Caco-2 (cell line): Measurements from ENCODE around the gene FUOM. TPM values are rescaled to one million over a fixed set of nuclear protein-coding genes. Genes with fewer than 3 reads are reported as not detected.

Experiments used
- BruUV-seq: library from RNA; stranded (reverse); fragments of 400-500 nt; replicated peaks from 2 replicates; lab custom pipeline; 2021; lab: Mats Ljungman, UMichigan
- CTCF ChIA-PET: fragments of 300-600 bp; sonication (Branson Sonifier 250); formaldehyde crosslinking; loops from one replicate; lab custom pipeline; 2022; ENCODE audit warnings: antibody characterized with exemption; lab: Charles Lee
- POLR2A ChIA-PET: fragments of 300-600 bp; sonication (Branson Sonifier 250); formaldehyde crosslinking; loops from one replicate; lab custom pipeline; 2022; ENCODE audit warnings: antibody characterized with exemption; lab: Charles Lee
- DNase-seq, 2 experiments: peaks; one replicate each; pipeline versions ENCODE4 v3.0.0 to v3.0.0-alpha.2; 2020 to 2022
- H3K27me3 ChIP-seq: replicated peaks from 2 replicates; pipeline ENCODE4 v1.6.0; 2011; ENCODE audit warnings: low read length; ENCODE audit not compliant: control insufficient read depth, insufficient read depth
- H3K36me3 ChIP-seq: 2 replicates; pipeline ENCODE4 v1.5.1; 2011; ENCODE audit warnings: low read length; ENCODE audit not compliant: control insufficient read depth, insufficient read depth
- H3K4me1 ChIP-seq: fragments of 250-450 bp; sonication (Bioruptor Pico); 2 replicates; pipeline ENCODE4 v1.5.1; 2020; ENCODE audit warnings: mild to moderate bottlenecking
- H3K4me3 ChIP-seq: 2 replicates; pipeline ENCODE4 v1.5.1; 2011; ENCODE audit warnings: low read depth, mild to moderate bottlenecking, control low read depth, low read length
- H3K9me3 ChIP-seq: fragments of 250-450 bp; sonication (Bioruptor Pico); 2 replicates; pipeline ENCODE4 v1.5.1; 2020; ENCODE audit warnings: mild to moderate bottlenecking, moderate library complexity
- H3K27ac Mint-ChIP-seq: one replicate; pipeline ENCODE4 v1.8.0; 2022; ENCODE audit warnings: mixed read lengths; ENCODE audit not compliant: unreplicated experiment
- H3K27me3 Mint-ChIP-seq: one replicate; pipeline ENCODE4 v1.8.0; 2022; ENCODE audit warnings: mixed read lengths; ENCODE audit not compliant: insufficient read depth, unreplicated experiment
- H3K36me3 Mint-ChIP-seq: one replicate; pipeline ENCODE4 v1.8.0; 2022; ENCODE audit warnings: mild to moderate bottlenecking, mixed read lengths; ENCODE audit not compliant: insufficient read depth, unreplicated experiment
- H3K4me1 Mint-ChIP-seq: one replicate; pipeline ENCODE4 v1.8.0; 2022; ENCODE audit warnings: low read depth, mixed read lengths; ENCODE audit not compliant: unreplicated experiment
- H3K4me3 Mint-ChIP-seq: one replicate; pipeline ENCODE4 v1.8.0; 2022; ENCODE audit warnings: mild to moderate bottlenecking, moderate library complexity, mixed read lengths; ENCODE audit not compliant: unreplicated experiment
- H3K9me3 Mint-ChIP-seq: one replicate; pipeline ENCODE4 v1.8.0; 2022; ENCODE audit warnings: mixed read lengths; ENCODE audit not compliant: unreplicated experiment
- CTCF ChIP-seq, 2 experiments: fragments of 200-600 bp in 1 of 2; IDR thresholded peaks; 1 replicate in 1 of 2; 2 replicates in 1 of 2; pipeline versions ENCODE4 v1.5.1 to v1.8.0; 2011 to 2022; ENCODE audit warnings: antibody characterized with exemption in 1 of 2, control low read depth in 1 of 2, inconsistent platforms in 1 of 2, low read depth in 1 of 2, low read length in 1 of 2, mild to moderate bottlenecking in 1 of 2, moderate library complexity in 1 of 2; ENCODE audit not compliant: insufficient read depth in 1 of 2, severe bottlenecking in 1 of 2, unreplicated experiment in 1 of 2
- intact Hi-C: fragments of 100-400 bp; cut with micrococcal nuclease; formaldehyde crosslinking; loops from one replicate; pipeline ENCODE4 v1.10.0; 2022; ENCODE audit not compliant: unreplicated experiment
- total RNA-seq: library from RNA; stranded (reverse); gene quantifications from 2 replicates; pipeline ENCODE4 v1.2.3, GENCODE V29; 2022

Gene FUOM
- total RNA-seq, 1 experiment from 2014 or later = 119 TPM

DNA sequence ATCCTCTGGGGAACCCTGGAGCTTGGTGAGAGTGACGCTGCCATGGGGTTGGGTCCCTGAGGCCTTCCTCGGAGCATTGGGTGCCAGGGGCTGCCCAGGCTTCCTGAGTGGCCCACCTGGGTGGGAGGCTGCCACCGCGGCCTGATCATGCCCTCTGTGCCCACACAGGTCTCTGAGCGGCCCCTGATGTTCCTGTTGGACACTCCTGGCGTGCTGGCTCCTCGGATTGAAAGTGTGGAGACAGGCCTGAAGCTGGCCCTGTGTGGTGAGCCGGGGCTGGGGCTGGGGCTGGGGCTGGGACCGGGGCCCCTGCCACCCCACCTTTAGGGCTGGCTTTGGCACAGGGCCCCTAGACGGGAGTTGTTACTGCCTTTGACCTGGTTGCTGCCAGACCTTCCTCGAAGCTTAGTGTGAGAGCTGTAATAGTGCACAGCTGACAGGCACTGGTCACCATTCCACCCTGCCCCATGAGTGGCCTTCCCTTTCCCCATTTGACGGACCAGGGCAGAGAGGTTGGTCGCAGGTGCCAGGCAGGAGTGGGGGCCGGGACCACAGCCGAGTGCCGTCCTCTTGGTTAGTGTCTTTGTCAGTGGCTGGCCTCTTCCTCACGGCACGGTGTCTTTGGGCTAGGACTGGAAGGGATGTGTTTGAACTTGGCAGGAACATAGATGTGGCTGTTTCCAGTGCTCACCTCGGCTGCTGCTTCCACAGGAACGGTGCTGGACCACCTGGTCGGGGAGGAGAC is 44.3 kb upstream of the FUOM start:
- intact Hi-C loops = no loop called here
- BruUV-seq = no TSS peak
- peaks cover 3% of the 10 kb centered on the region for H3K36me3 ChIP-seq

DNA sequence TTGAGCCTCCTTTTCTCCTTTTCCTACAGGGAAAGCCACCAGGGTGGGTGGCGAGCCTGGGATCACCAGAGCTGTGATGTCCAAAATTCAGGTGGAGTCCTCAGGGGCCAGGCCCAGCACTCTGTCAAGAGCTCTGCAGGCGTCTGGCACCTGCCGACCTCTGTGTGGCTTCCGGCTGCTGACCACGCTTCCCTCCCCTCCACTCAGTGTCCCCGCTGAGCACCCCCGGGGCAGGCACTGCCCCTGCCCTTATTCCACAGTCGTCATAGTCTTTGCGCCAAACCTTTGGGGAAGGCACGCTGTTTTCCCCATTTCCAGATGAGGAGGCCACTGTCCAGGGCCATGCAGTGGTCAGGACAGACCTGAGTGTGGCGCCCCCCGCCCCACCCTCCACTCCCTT is 43.7 kb upstream of the FUOM start:
- CTCF ChIA-PET = no interaction called here
- peaks cover 85% of the 10 kb centered on the region for H3K36me3 Mint-ChIP-seq
- DNase-seq = no peak
- H3K4me3 Mint-ChIP-seq = no peak overlapping the region
- no peak for TF ChIP-seq CTCF (IDR thresholded peaks at IDR 0.05; ENCODE audit: insufficient read depth in 1 of 2, low read depth in 1 of 2, low read length in 1 of 2, severe bottlenecking in 1 of 2, unreplicated experiment in 1 of 2)
- BruUV-seq = no TSS peak
- no peak overlapping the region for H3K27ac Mint-ChIP-seq
- H3K27me3 Mint-ChIP-seq = no peaks in the 10 kb centered on the region
- H3K9me3 ChIP-seq = no peaks in the 10 kb centered on the region
- intact Hi-C loops = no loop called here
- peaks cover 3% of the 10 kb centered on the region for H3K36me3 ChIP-seq
- POLR2A ChIA-PET = no interaction called here
- no peaks in the 10 kb centered on the region for H3K4me1 ChIP-seq
- peaks cover 7% of the 10 kb centered on the region for H3K4me1 Mint-ChIP-seq
- H3K9me3 Mint-ChIP-seq = no peaks in the 10 kb centered on the region
- no peaks in the 10 kb centered on the region for H3K27me3 ChIP-seq
- no peak overlapping the region for H3K4me3 ChIP-seq

More for the DNA sequence above, 44.3 kb upstream of the FUOM start:
- ChIA-PET CTCF (no interaction called here), POLR2A (no interaction called here)
- DNase-seq = peak in 1 of 2 experiments; percentile 34
- Mint-ChIP-seq H3K27me3 (no peaks in the 10 kb centered on the region), H3K4me1 (peaks cover 7% of the 10 kb centered on the region), H3K9me3 (no peaks in the 10 kb centered on the region), H3K36me3 (peaks cover 85% of the 10 kb centered on the region), H3K4me3 (no peak overlapping the region), H3K27ac (no peak overlapping the region)
- no peak for TF ChIP-seq CTCF (IDR thresholded peaks at IDR 0.05; ENCODE audit: insufficient read depth in 1 of 2, low read depth in 1 of 2, low read length in 1 of 2, severe bottlenecking in 1 of 2, unreplicated experiment in 1 of 2)
- Histone ChIP-seq H3K4me1 (no peaks in the 10 kb centered on the region), H3K9me3 (no peaks in the 10 kb centered on the region), H3K4me3 (no peak overlapping the region), H3K27me3 (no peaks in the 10 kb centered on the region)

GRCh38 chr10:133400624-133401424 is 43.0 kb upstream of the FUOM start:
- no peak overlapping the region for H3K27ac Mint-ChIP-seq
- intact Hi-C loops = no loop called here
- POLR2A ChIA-PET = no interaction called here
- Histone ChIP-seq H3K27me3 (no peaks in the 10 kb centered on the region), H3K4me1 (no peaks in the 10 kb centered on the region), H3K4me3 (no peak overlapping the region), H3K9me3 (no peaks in the 10 kb centered on the region), H3K36me3 (peaks cover 3% of the 10 kb centered on the region; the same call in 1 of the 2 replicates)
- BruUV-seq = no TSS peak
- CTCF ChIA-PET = no interaction called here
- H3K4me1 Mint-ChIP-seq = peaks cover 7% of the 10 kb centered on the region
- no peak for TF ChIP-seq CTCF (IDR thresholded peaks at IDR 0.05; ENCODE audit: insufficient read depth in 1 of 2, low read depth in 1 of 2, low read length in 1 of 2, severe bottlenecking in 1 of 2, unreplicated experiment in 1 of 2)
- H3K27me3 Mint-ChIP-seq = no peaks in the 10 kb centered on the region
- DNase-seq = no peak
- no peaks in the 10 kb centered on the region for H3K9me3 Mint-ChIP-seq
- no peak overlapping the region for H3K4me3 Mint-ChIP-seq
- H3K36me3 Mint-ChIP-seq = peaks cover 82% of the 10 kb centered on the region
